HepG2 (cell line): ENCODE measurements around the gene SF3A2. TPM values are rescaled to one million over a fixed set of nuclear protein-coding genes. Genes with fewer than 3 reads are reported as not detected.

Source experiments
- ATF7 ChIP-seq, 2 experiments: fragments of 450-650 bp in 1 of 2; sonication (generic) in 1 of 2; formaldehyde crosslinking in 1 of 2; IDR thresholded peaks; 2 replicates each; pipeline versions ENCODE4 v1.4.0 to v1.6.1; 2016 to 2020; ENCODE audit warnings: antibody characterized with exemption in 1 of 2, mild to moderate bottlenecking in 1 of 2, missing genetic modification reagents in 1 of 2
- BORCS8-MEF2B ChIP-seq: sonication (generic); formaldehyde crosslinking; IDR thresholded peaks from 2 replicates; pipeline ENCODE4 v1.8.0; 2022; ENCODE audit warnings: mild to moderate bottlenecking, missing genetic modification reagents
- FOXP1 ChIP-seq, 2 experiments: fragments of 450-650 bp in 1 of 2; IDR thresholded peaks; 2 replicates each; pipeline ENCODE4 v1.6.1; 2017 to 2018; ENCODE audit warnings: antibody characterized with exemption in 1 of 2
- PCBP2 ChIP-seq: fragments of 200-400 bp; formaldehyde crosslinking; optimal IDR thresholded peaks from 2 replicates; pipeline ENCODE3; 2018; ENCODE audit warnings: low read length, low read depth; ENCODE audit not compliant: poor library complexity, severe bottlenecking
- PHF5A ChIP-seq: IDR thresholded peaks from one replicate; pipeline ENCODE4 v1.6.1; 2018; ENCODE audit warnings: low read depth, missing genetic modification reagents; ENCODE audit not compliant: unreplicated experiment
- SMAD3 ChIP-seq: sonication (generic); formaldehyde crosslinking; IDR thresholded peaks from 2 replicates; pipeline ENCODE4 v1.4.0; 2020; ENCODE audit warnings: missing genetic modification reagents
- ZNF24 ChIP-seq: fragments of 450-650 bp; IDR thresholded peaks from 2 replicates; pipeline ENCODE4 v1.6.1; 2017; ENCODE audit warnings: antibody characterized with exemption, mild to moderate bottlenecking
- ZNF709 ChIP-seq: sonication (generic); formaldehyde crosslinking; IDR thresholded peaks from 2 replicates; pipeline ENCODE4 v1.5.0; 2020; ENCODE audit warnings: mild to moderate bottlenecking, missing genetic modification reagents
- ZNF737 ChIP-seq: sonication (generic); formaldehyde crosslinking; IDR thresholded peaks from 2 replicates; pipeline ENCODE4 v1.5.0; 2020; ENCODE audit warnings: missing genetic modification reagents, mild to moderate bottlenecking, borderline replicate concordance
- ZSCAN22 ChIP-seq: sonication (generic); formaldehyde crosslinking; IDR thresholded peaks from 2 replicates; pipeline ENCODE4 v1.4.0; 2020; ENCODE audit warnings: mild to moderate bottlenecking, missing genetic modification reagents
- polyA plus RNA-seq, 8 experiments: library from polyadenylated mRNA; depleted of rRNA in 3 of 8; stranded (reverse) in 7 of 8; unstranded in 1 of 8; fragments of >200 nt; fragmentation: Illumina TruSeq in 4 of 8; extraction: Trizol in 4 of 8; gene quantifications; 2 replicates each; pipeline versions ENCODE4 v1.2.1 to v1.2.3, GENCODE V29; 2011 to 2016; ENCODE audit warnings: low read depth in 4 of 8, missing spikeins in 1 of 8, mixed read lengths in 1 of 8; ENCODE audit not compliant: insufficient read depth in 1 of 8
- total RNA-seq, 5 experiments: library from RNA; depleted of rRNA; stranded (reverse); fragments of >200 nt; fragmentation: Illumina TruSeq; extraction: Trizol; gene quantifications; 2 replicates each; pipeline ENCODE4 v1.2.3, GENCODE V29; 2016; ENCODE audit warnings: low read depth in 1 of 5
- TF ChIP-seq, protein P1 (sequence below): sonication (generic); formaldehyde crosslinking; IDR thresholded peaks from 2 replicates; pipeline ENCODE4 v1.4.0; 2020; ENCODE audit warnings: missing genetic modification reagents
- TF ChIP-seq, protein P2 (sequence below): sonication (generic); formaldehyde crosslinking; conservative IDR thresholded peaks from 2 replicates; pipeline ENCODE4 v1.8.0; 2022; ENCODE audit warnings: missing genetic modification reagents
- TF ChIP-seq, protein P3 (sequence below): sonication (generic); formaldehyde crosslinking; IDR thresholded peaks from 2 replicates; pipeline ENCODE4 v1.5.0; 2020; ENCODE audit warnings: missing genetic modification reagents
- TF ChIP-seq, protein P4 (sequence below): sonication (generic); formaldehyde crosslinking; IDR thresholded peaks from 2 replicates; pipeline ENCODE4 v1.4.0; 2020; ENCODE audit warnings: missing genetic modification reagents
- TF ChIP-seq, protein P5 (sequence below): sonication (generic); formaldehyde crosslinking; IDR thresholded peaks from 2 replicates; pipeline ENCODE4 v1.9.0; 2021; ENCODE audit warnings: missing genetic modification reagents, borderline replicate concordance
- TF ChIP-seq, protein P6 (sequence below): sonication (generic); formaldehyde crosslinking; IDR thresholded peaks from 2 replicates; pipeline ENCODE4 v1.4.0; 2020; ENCODE audit warnings: missing genetic modification reagents, borderline replicate concordance
- TF ChIP-seq, protein P7 (sequence below): sonication (generic); formaldehyde crosslinking; IDR thresholded peaks from 2 replicates; pipeline ENCODE4 v1.4.0; 2020; ENCODE audit warnings: mild to moderate bottlenecking, missing genetic modification reagents

SF3A2 gene
- total and polyA plus RNA-seq, 2 of the 13 experiments (the other 11 are each of a cell fraction or from before 2014, with no cell fraction given): 8.6 to 8.8 TPM

DNA sequence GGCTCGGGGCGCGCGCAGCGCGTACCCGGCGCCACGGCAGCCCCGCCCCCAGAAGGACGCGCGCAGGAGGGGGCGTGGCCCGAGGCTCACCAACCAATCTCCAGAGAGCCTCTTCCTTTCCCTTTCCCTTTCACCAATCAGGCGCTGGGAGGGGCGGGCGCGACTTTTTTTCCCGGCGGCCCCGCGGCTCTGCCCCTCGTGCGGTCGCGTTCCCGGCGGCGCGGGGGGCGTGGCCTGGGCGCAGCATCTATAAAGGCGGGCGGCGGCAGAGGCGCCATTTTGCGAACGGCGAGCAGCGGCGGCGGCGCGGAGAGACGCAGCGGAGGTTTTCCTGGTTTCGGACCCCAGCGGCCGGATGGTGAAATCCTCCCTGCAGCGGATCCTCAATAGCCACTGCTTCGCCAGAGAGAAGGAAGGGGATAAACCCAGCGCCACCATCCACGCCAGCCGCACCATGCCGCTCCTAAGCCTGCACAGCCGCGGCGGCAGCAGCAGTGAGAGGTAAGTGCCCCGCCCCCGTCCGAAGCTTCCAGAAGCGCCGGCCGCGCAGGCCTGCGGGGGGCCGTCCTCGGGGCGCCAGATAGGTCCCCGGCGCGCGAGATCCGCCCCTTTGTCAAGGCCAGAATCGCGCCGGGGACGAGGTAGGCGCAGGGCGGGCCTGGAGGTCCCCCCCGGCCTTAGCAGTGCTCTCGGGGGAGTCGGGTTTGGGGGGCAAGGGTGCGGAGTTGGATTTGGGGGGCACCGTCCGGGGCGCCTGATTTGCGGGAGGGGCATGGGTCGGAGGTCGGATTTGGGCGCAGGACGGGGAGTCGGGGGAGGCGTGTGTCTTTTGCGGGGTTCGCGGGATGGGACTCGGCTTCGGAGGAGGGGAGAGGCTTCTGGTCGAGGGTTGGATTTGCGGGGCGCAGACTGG is 32.9 kb downstream of the SF3A2 start (continued):
- TF ChIP-seq, protein P1, sequence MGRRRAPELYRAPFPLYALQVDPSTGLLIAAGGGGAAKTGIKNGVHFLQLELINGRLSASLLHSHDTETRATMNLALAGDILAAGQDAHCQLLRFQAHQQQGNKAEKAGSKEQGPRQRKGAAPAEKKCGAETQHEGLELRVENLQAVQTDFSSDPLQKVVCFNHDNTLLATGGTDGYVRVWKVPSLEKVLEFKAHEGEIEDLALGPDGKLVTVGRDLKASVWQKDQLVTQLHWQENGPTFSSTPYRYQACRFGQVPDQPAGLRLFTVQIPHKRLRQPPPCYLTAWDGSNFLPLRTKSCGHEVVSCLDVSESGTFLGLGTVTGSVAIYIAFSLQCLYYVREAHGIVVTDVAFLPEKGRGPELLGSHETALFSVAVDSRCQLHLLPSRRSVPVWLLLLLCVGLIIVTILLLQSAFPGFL (CRISPR knock-in tag): no peak
- TF ChIP-seq SMAD3 (CRISPR knock-in tag): peak; percentile 69
- TF ChIP-seq, protein P2, sequence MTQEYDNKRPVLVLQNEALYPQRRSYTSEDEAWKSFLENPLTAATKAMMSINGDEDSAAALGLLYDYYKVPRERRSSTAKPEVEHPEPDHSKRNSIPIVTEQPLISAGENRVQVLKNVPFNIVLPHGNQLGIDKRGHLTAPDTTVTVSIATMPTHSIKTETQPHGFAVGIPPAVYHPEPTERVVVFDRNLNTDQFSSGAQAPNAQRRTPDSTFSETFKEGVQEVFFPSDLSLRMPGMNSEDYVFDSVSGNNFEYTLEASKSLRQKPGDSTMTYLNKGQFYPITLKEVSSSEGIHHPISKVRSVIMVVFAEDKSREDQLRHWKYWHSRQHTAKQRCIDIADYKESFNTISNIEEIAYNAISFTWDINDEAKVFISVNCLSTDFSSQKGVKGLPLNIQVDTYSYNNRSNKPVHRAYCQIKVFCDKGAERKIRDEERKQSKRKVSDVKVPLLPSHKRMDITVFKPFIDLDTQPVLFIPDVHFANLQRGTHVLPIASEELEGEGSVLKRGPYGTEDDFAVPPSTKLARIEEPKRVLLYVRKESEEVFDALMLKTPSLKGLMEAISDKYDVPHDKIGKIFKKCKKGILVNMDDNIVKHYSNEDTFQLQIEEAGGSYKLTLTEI (CRISPR knock-in tag): no peak
- TF ChIP-seq, protein P3, sequence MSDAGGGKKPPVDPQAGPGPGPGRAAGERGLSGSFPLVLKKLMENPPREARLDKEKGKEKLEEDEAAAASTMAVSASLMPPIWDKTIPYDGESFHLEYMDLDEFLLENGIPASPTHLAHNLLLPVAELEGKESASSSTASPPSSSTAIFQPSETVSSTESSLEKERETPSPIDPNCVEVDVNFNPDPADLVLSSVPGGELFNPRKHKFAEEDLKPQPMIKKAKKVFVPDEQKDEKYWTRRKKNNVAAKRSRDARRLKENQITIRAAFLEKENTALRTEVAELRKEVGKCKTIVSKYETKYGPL (CRISPR knock-in tag): no peak
- TF ChIP-seq, protein P4, sequence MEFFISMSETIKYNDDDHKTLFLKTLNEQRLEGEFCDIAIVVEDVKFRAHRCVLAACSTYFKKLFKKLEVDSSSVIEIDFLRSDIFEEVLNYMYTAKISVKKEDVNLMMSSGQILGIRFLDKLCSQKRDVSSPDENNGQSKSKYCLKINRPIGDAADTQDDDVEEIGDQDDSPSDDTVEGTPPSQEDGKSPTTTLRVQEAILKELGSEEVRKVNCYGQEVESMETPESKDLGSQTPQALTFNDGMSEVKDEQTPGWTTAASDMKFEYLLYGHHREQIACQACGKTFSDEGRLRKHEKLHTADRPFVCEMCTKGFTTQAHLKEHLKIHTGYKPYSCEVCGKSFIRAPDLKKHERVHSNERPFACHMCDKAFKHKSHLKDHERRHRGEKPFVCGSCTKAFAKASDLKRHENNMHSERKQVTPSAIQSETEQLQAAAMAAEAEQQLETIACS (CRISPR knock-in tag): peak; percentile 99
- TF ChIP-seq BORCS8-MEF2B (CRISPR knock-in tag): peak; percentile 89
- TF ChIP-seq FOXP1 (IDR thresholded peaks at IDR 0.05): no peak
- no peak for TF ChIP-seq FOXP1 (CRISPR knock-in tag; IDR thresholded peaks at IDR 0.05)
- TF ChIP-seq, protein P5, sequence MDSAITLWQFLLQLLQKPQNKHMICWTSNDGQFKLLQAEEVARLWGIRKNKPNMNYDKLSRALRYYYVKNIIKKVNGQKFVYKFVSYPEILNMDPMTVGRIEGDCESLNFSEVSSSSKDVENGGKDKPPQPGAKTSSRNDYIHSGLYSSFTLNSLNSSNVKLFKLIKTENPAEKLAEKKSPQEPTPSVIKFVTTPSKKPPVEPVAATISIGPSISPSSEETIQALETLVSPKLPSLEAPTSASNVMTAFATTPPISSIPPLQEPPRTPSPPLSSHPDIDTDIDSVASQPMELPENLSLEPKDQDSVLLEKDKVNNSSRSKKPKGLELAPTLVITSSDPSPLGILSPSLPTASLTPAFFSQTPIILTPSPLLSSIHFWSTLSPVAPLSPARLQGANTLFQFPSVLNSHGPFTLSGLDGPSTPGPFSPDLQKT (CRISPR knock-in tag): 0 out of 2 replicates have a peak, but pooled peaks have one; percentile 61
- TF ChIP-seq ATF7 (IDR thresholded peaks at IDR 0.05): no peak
- TF ChIP-seq ATF7 (CRISPR knock-in tag; IDR thresholded peaks at IDR 0.05): no peak
- TF ChIP-seq PCBP2: no peak
- TF ChIP-seq ZSCAN22: no peak
- TF ChIP-seq ZNF709 (CRISPR knock-in tag): peak; percentile 91; the same call in 1 of the 2 replicates
- TF ChIP-seq, protein P6, sequence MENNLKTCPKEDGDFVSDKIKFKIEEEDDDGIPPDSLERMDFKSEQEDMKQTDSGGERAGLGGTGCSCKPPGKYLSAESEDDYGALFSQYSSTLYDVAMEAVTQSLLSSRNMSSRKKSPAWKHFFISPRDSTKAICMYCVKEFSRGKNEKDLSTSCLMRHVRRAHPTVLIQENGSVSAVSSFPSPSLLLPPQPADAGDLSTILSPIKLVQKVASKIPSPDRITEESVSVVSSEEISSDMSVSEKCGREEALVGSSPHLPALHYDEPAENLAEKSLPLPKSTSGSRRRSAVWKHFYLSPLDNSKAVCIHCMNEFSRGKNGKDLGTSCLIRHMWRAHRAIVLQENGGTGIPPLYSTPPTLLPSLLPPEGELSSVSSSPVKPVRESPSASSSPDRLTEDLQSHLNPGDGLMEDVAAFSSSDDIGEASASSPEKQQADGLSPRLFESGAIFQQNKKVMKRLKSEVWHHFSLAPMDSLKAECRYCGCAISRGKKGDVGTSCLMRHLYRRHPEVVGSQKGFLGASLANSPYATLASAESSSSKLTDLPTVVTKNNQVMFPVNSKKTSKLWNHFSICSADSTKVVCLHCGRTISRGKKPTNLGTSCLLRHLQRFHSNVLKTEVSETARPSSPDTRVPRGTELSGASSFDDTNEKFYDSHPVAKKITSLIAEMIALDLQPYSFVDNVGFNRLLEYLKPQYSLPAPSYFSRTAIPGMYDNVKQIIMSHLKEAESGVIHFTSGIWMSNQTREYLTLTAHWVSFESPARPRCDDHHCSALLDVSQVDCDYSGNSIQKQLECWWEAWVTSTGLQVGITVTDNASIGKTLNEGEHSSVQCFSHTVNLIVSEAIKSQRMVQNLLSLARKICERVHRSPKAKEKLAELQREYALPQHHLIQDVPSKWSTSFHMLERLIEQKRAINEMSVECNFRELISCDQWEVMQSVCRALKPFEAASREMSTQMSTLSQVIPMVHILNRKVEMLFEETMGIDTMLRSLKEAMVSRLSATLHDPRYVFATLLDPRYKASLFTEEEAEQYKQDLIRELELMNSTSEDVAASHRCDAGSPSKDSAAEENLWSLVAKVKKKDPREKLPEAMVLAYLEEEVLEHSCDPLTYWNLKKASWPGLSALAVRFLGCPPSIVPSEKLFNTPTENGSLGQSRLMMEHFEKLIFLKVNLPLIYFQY (CRISPR knock-in tag): peak; percentile 50; the same call in 1 of the 2 replicates
- TF ChIP-seq ZNF737 (CRISPR knock-in tag): peak; percentile 93; the same call in 1 of the 2 replicates
- TF ChIP-seq PHF5A (CRISPR knock-in tag): no peak
- TF ChIP-seq, protein P7, sequence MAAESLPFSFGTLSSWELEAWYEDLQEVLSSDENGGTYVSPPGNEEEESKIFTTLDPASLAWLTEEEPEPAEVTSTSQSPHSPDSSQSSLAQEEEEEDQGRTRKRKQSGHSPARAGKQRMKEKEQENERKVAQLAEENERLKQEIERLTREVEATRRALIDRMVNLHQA (CRISPR knock-in tag): no peak
- no peak for TF ChIP-seq ZNF24
